Skeletal muscle tissue (tissue), 4 donors: Measurements from ENCODE around the gene RAB11FIP2. TPM values are rescaled to one million over a fixed set of nuclear protein-coding genes. Genes with fewer than 3 reads are reported as not detected.
"Not testable (repeated sequence)": the region's sequence is repeated elsewhere in the genome, so short reads cannot be mapped to it uniquely, and the experiment has no call there.

Experiments used
- H3K27ac ChIP-seq: one replicate; pipeline ENCODE4 v1.7.0; 2013; ENCODE audit warnings: mild to moderate bottlenecking, low read depth, low read length, inconsistent platforms
- H3K27me3 ChIP-seq, 3 donors: one replicate each; pipeline ENCODE4 v1.7.0; 2013; ENCODE audit warnings: low read length in 3 of 3; ENCODE audit not compliant: control insufficient read depth in 3 of 3, insufficient read depth in 3 of 3
- H3K36me3 ChIP-seq, 3 donors: one replicate each; pipeline ENCODE4 v1.7.0; 2013; ENCODE audit warnings: low read length in 3 of 3; ENCODE audit not compliant: control insufficient read depth in 3 of 3, insufficient read depth in 3 of 3
- H3K4me1 ChIP-seq, 3 donors: one replicate each; pipeline ENCODE4 v1.7.0; 2013; ENCODE audit warnings: low read length in 3 of 3, mild to moderate bottlenecking in 3 of 3; ENCODE audit not compliant: control insufficient read depth in 3 of 3, insufficient read depth in 3 of 3
- H3K4me3 ChIP-seq, 3 donors: one replicate each; pipeline ENCODE4 v1.7.0; 2013; ENCODE audit warnings: low read length in 3 of 3
- H3K9ac ChIP-seq, 3 donors: one replicate each; pipeline ENCODE4 v1.7.0; 2013; ENCODE audit warnings: low read length in 3 of 3, mild to moderate bottlenecking in 3 of 3, moderate library complexity in 2 of 3, low read depth in 1 of 3
- H3K9me3 ChIP-seq, 3 donors: one replicate each; pipeline ENCODE4 v1.7.0; 2013; ENCODE audit warnings: low read length in 3 of 3; ENCODE audit not compliant: control insufficient read depth in 3 of 3
- total RNA-seq: library from RNA; depleted of rRNA; stranded (reverse); fragments of >200 nt; gene quantifications from one replicate; pipeline ENCODE4 v1.2.3, GENCODE V29; 2014
- donor health status: Osteomylitis.

RAB11FIP2 gene, protein sequence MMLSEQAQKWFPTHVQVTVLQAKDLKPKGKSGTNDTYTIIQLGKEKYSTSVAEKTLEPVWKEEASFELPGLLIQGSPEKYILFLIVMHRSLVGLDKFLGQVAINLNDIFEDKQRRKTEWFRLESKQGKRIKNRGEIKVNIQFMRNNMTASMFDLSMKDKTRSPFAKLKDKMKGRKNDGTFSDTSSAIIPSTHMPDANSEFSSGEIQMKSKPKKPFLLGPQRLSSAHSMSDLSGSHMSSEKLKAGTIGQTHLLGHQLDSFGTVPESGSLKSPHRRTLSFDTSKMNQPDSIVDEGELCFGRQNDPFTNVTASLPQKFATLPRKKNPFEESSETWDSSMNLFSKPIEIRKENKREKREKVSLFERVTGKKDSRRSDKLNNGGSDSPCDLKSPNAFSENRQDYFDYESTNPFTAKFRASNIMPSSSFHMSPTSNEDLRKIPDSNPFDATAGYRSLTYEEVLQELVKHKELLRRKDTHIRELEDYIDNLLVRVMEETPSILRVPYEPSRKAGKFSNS
- 17.7 TPM for total RNA-seq

DNA sequence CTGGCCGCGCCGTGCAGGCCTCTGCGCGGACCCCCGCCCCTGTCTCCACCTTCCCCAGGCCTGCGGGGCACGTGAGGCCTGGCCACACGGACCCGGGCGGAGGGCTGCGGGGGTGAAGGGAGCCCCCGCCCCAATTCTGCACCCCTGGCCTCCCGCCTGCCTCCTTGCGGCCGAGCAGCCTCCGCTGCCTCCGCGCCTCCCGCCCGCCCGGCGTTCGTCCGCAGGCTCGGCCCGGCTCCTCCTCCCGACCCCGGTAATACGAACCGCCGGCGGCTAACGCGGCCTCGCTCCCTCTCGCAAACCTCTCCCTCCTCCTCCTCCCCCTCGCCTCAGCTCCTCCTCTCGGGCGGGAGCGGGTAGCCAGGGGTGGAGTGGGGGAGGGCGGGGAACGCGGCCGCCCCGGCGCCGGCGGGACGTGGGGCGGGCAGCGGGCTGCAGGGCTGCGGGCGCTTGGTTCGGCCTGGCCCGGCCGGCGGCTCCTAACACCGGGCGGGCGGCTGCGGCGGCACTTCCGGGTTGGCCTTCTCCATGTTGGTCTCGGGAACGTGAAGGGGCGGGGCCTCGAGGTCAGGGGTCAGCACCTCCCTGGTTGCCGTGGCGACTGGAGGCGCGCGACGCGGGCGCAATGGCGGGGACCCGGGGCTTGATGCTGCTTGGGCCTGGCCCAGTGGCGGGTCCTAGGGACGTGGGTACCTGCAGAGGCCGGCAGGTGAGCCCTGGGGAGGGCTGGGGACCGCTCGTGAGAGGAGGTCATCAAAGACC is at the start of gene RAB11FIP2:
TSS of gene RAB11FIP2 (minus strand) at position 547 of the 762 bp plus-strand sequence. CDS start 778 bp downstream, outside the sequence.
- peak within 1 kb of the TSS; percentile 83 for H3K27ac ChIP-seq
- no peaks in the 10 kb centered on the region for H3K36me3 ChIP-seq
- peak within 1 kb of the TSS; percentile 78 to 83 (median 83) for H3K9ac ChIP-seq
- H3K27me3 ChIP-seq = no peaks in the 10 kb centered on the region
- H3K4me3 ChIP-seq = peak within 1 kb of the TSS; percentile 82 to 94 (median 85)
- H3K4me1 ChIP-seq = peaks cover 5 to 19% (median 8%) of the 10 kb centered on the region in 3 donors
- no peaks in the 10 kb centered on the region for H3K9me3 ChIP-seq

DNA sequence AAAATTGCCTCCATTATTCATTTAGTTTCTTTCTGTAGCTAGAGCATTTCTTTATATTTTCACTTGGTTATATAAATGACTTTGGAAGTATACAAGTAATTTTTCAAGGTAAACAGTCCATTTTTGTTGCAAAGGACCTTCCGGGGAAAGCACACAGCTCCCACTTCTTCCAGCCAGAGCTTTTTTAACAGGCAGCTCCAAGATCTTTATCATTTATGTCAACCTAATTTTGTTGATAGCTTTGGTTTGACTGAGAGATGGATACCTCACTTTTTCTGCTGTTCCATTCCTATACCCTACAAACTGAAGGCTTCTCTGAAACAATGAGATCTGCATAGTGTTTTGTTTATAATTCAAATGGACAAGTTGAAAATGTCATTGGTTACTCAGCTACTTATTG is 49.3 kb upstream of the RAB11FIP2 start:
- Histone ChIP-seq H3K36me3 (no peaks in the 10 kb centered on the region), H3K4me1 (no peaks in the 10 kb centered on the region), H3K9me3 (no peaks in the 10 kb centered on the region), H3K27me3 (no peaks in the 10 kb centered on the region), H3K27ac (no peak overlapping the region), H3K4me3 (no peak overlapping the region), H3K9ac (no peak overlapping the region)

DNA sequence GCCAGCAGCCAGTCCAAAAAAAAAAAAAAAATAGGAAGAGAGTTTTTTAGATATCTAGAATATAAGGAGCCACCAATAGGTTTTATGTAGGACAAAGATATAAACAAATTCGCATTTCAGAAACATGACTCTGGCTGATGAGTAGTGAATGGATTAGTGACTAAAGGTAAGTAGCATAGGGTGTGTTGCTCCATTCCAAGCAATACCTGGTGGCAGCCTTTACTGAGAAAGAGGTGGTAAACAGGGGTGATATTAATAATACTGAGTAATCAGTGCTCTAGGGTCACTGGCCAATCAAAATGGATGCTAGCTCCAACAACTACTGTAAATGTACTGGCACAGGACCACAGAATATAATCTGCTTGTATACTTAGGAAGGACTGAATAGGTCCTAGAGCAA is 45.5 kb upstream of the RAB11FIP2 start:
- no peak overlapping the region for H3K4me3 ChIP-seq
- no peaks in the 10 kb centered on the region for H3K9me3 ChIP-seq
- no peaks in the 10 kb centered on the region for H3K36me3 ChIP-seq
- H3K4me1 ChIP-seq = no peaks in the 10 kb centered on the region
- H3K27ac ChIP-seq = no peak overlapping the region
- H3K27me3 ChIP-seq = no peaks in the 10 kb centered on the region
- no peak overlapping the region for H3K9ac ChIP-seq

DNA sequence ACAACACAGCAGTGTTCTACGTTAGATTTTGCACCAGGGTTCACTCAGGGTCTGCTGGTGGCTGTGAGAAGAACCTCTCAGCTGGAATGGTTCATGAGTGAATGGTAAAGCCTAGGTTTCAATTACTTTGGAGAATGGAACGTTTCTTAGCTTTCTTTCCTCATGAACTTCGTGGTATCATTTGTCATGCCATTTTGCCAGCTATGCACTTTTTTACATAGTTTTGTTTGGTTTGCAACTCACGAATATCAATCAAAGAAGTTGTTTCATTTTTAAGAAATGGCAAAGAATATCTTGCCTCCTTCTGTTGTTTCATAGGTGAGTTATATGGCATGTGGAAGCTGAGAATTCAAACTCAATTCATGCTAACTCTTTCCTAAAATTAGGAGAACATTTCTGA is 34.1 kb upstream of the RAB11FIP2 start:
- H3K36me3 ChIP-seq = no peaks in the 10 kb centered on the region
- H3K4me1 ChIP-seq = no peaks in the 10 kb centered on the region
- H3K9me3 ChIP-seq = no peaks in the 10 kb centered on the region
- H3K4me3 ChIP-seq = no peak overlapping the region
- H3K27ac ChIP-seq = no peak overlapping the region
- H3K27me3 ChIP-seq = no peaks in the 10 kb centered on the region
- no peak overlapping the region for H3K9ac ChIP-seq

DNA sequence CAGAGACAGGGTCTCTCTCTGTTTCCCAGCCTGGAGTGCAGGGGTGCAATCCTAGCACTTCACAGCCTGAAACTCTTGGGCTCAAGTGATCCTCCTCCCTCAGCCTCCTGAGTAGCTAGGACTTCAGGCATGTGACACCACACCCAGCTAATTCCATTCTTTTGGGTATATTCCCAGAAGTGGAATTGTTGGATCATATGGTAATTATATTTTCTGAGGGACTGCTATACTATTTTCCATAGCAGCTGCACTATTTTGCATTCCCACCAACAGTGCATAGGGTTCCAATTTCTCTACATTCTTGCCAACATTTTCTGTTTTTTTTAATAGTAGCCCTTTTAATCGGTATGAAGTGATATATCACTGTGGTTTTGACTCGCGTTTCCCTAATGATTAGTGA is 30.0 kb upstream of the RAB11FIP2 start:
- Histone ChIP-seq H3K27ac (no peak overlapping the region), H3K9ac (no peak overlapping the region), H3K9me3 (no peaks in the 10 kb centered on the region), H3K4me3 (no peak overlapping the region), H3K36me3 (no peaks in the 10 kb centered on the region), H3K4me1 (no peaks in the 10 kb centered on the region), H3K27me3 (no peaks in the 10 kb centered on the region)

DNA sequence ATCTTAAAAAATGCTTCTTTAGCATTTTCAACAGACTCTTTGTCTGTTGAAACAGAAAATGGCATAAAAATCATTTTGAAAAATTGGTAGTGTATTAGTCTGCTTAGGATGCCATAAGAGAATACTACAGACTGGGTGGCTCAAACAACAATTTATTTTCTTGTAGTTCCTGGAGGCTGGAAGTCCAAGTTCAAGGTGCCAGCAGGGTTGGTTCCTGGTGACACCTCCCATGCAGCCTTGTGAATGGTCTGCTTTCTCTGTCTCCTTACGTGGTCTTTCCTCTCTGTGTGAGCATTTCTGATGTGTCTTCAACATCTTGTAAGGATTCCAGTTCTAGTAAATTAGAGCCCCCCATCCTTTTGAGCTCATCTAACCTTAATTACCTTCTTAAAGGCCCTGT is 26.1 kb upstream of the RAB11FIP2 start:
- Histone ChIP-seq H3K27me3 (no peaks in the 10 kb centered on the region), H3K4me3 (no peak overlapping the region), H3K27ac (no peak overlapping the region), H3K9ac (no peak overlapping the region), H3K36me3 (no peaks in the 10 kb centered on the region), H3K4me1 (no peaks in the 10 kb centered on the region), H3K9me3 (no peaks in the 10 kb centered on the region)

DNA sequence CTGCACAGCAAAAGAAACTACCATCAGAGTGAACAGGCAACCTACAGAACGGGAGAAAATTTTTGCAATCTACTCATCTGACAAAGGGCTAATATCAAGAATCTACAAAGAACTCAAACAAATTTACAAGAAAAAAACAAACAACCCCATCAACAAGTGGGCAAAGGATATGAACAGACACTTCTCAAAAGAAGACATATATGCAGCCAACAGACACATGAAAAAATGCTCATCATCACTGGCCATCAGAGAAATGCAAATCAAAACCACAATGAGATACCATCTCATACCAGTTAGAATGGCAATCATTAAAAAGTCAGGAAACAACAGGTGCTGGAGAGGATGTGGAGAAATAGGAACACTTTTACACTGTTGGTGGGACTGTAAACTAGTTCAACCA is 20.6 kb upstream of the RAB11FIP2 start:
- not testable (repeated sequence) for H3K36me3 ChIP-seq, H3K27ac ChIP-seq, H3K4me1 ChIP-seq, H3K4me3 ChIP-seq, H3K27me3 ChIP-seq, H3K9ac ChIP-seq, H3K9me3 ChIP-seq

DNA sequence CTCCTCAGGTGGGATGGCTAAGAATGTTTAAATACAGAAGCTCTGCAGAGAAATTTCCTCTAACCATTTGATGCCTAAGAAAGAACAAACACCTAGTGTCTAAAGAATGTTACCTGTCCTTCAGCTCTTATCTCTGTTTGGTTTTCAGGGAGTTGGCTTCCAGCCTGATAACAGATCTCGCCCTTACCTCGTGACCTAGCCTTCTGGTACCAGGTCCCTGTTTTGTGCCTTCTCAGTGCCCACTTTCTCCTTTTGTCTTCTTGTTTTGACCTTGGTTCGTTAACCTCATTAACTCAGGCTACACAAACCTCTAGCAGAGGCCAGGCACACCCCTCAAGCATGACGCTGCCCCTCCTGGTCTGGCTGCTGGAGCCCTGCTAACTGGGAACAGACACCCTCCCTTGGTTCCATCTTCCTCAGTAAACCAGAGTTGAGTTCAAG is 16.1 kb upstream of the RAB11FIP2 start:
- H3K9ac ChIP-seq = no peak overlapping the region
- H3K36me3 ChIP-seq = no peaks in the 10 kb centered on the region
- no peaks in the 10 kb centered on the region for H3K4me1 ChIP-seq
- no peaks in the 10 kb centered on the region for H3K27me3 ChIP-seq
- no peak overlapping the region for H3K4me3 ChIP-seq
- H3K9me3 ChIP-seq = peaks cover 0 to 2% (median 0%) of the 10 kb centered on the region in 3 donors
- H3K27ac ChIP-seq = no peak overlapping the region

DNA sequence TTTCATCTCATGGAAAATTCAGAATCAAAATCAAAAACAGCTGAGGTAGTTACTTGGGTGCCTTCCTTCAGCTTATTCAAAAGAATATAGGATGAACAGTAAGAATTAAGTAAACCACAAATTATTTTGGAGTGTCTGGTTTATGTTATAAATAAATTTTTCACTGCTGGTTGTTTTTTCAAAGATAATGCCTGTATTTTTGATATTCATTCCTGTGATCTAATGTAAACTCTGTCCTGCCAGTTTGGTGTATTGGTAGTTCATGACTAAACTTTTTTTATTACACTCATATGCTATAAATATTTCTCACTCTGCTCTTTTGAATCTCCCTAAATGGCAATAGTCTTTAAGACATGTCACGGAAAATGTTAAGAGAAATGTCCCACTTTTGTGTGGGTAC is 11.6 kb upstream of the RAB11FIP2 start:
- Histone ChIP-seq H3K4me3 (no peak overlapping the region), H3K4me1 (no peaks in the 10 kb centered on the region), H3K36me3 (no peaks in the 10 kb centered on the region), H3K27ac (no peak overlapping the region), H3K9ac (no peak overlapping the region), H3K27me3 (peaks cover 0 to 2% (median 0%) of the 10 kb centered on the region in 3 donors), H3K9me3 (no peaks in the 10 kb centered on the region)

DNA sequence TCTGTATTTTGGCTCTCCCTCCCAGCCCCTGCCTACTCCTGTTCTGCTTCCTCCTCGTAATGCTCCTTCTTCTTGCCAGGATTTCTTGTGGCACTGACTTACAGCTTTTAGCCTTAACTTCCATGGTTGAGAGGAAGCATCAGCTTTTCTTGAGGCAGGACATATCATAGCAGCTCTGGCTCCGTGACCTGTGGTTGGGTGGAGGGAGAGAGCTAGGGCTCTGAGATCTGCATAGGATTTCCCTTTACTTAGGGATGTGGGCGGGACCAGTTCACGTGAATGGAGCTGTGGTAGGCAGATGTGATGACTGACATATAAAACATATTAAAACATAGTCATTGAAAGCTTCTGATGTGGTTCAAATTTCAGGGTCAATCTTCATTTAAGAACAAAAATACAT is 10.6 kb upstream of the RAB11FIP2 start:
- no peaks in the 10 kb centered on the region for H3K4me1 ChIP-seq
- H3K27ac ChIP-seq = no peak overlapping the region

More for the DNA sequence above, 10.6 kb upstream of the RAB11FIP2 start:
- H3K27me3 ChIP-seq = peaks cover 0 to 2% (median 0%) of the 10 kb centered on the region in 3 donors
- H3K9me3 ChIP-seq = no peaks in the 10 kb centered on the region
- no peak overlapping the region for H3K4me3 ChIP-seq
- H3K9ac ChIP-seq = no peak overlapping the region
- H3K36me3 ChIP-seq = no peaks in the 10 kb centered on the region
